Hepatocyte (in vitro differentiated cells): ENCODE results near the gene SETBP1.

Experiments
- EZH2 ChIP-seq: fragments of 200-600 bp; sonication (generic); IDR thresholded peaks from 2 replicates; pipeline ENCODE4 v1.6.1; 2016; ENCODE audit warnings: antibody characterized with exemption, mild to moderate bottlenecking, borderline replicate concordance
- TF ChIP-seq, protein P1 (sequence below): fragments of 200-600 bp; sonication (generic); IDR thresholded peaks from 2 replicates; pipeline ENCODE4 v1.5.1; 2016; ENCODE audit warnings: antibody characterized with exemption, mild to moderate bottlenecking; ENCODE audit not compliant: poor library complexity

DNA sequence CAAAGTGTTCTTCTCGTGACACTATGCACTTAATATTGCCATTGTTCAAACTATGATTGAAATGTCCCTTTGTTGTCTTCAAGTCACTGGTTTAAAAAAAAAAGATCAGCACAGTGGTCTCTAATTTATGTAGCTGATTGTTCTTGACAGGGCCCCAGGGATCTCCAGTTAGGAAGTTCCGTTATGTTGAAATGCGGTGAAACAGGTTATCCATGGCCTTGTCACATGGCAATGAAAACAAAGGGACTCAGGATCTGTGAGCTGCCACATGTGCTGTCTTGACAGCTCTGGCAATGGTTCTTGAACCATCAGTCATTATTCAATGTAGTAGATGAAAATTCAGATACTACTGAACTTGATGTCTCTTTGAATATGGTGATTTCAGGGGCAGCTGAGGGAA is 147.4 kb downstream of the SETBP1 start:
- TF ChIP-seq, protein P1, sequence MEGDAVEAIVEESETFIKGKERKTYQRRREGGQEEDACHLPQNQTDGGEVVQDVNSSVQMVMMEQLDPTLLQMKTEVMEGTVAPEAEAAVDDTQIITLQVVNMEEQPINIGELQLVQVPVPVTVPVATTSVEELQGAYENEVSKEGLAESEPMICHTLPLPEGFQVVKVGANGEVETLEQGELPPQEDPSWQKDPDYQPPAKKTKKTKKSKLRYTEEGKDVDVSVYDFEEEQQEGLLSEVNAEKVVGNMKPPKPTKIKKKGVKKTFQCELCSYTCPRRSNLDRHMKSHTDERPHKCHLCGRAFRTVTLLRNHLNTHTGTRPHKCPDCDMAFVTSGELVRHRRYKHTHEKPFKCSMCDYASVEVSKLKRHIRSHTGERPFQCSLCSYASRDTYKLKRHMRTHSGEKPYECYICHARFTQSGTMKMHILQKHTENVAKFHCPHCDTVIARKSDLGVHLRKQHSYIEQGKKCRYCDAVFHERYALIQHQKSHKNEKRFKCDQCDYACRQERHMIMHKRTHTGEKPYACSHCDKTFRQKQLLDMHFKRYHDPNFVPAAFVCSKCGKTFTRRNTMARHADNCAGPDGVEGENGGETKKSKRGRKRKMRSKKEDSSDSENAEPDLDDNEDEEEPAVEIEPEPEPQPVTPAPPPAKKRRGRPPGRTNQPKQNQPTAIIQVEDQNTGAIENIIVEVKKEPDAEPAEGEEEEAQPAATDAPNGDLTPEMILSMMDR, result no peak
- TF ChIP-seq EZH2, result no peak
